Breast epithelium (tissue), 3 donors: ENCODE data around the gene PRRX1.

Experiments used
- CTCF ChIP-seq, 3 donors: fragments of 450-650 bp; IDR thresholded peaks; one replicate each; pipeline ENCODE4 v1.5.1; 2016 to 2017; ENCODE audit warnings: antibody characterized with exemption in 3 of 3, mild to moderate bottlenecking in 3 of 3, moderate library complexity in 3 of 3
- POLR2A ChIP-seq: fragments of 450-650 bp; IDR thresholded peaks from one replicate; pipeline ENCODE4 v1.6.1; 2016; ENCODE audit warnings: antibody characterized with exemption, mild to moderate bottlenecking, moderate library complexity

DNA sequence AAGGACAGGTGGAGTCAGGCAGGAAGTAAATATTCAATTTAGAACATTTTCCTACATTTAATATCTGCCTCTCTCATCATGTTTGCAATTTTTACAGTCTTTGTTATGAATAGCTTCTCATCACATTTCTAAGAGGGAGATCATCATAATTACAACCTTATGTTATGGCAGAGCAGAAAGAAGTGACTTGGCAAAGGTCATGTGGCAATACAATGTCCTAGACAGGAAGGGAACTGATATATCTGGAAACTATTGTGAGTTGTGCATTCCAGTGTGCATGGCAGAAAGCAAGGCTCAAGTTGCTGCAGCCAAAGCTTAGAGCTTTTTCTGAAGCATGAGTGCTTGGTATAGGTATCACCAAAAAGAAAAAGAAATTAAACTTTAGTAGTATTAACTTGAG is 43.8 kb upstream of the PRRX1 start:
- TF ChIP-seq CTCF (IDR thresholded peaks at IDR 0.05) (no peak), POLR2A (no peak)
